NCI-H187 treated with DMSO at 0.1 percent for 48 hours (cell line): ENCODE results near the gene MAML1.
A peak's percentile ranks its signal among the peaks of the same experiment; 100 is the strongest.

Experiments used
- DNase-seq: peaks from one replicate; lab custom pipeline; 2025; lab: John Stamatoyannopoulos, UW

The MAML1 gene

DNA sequence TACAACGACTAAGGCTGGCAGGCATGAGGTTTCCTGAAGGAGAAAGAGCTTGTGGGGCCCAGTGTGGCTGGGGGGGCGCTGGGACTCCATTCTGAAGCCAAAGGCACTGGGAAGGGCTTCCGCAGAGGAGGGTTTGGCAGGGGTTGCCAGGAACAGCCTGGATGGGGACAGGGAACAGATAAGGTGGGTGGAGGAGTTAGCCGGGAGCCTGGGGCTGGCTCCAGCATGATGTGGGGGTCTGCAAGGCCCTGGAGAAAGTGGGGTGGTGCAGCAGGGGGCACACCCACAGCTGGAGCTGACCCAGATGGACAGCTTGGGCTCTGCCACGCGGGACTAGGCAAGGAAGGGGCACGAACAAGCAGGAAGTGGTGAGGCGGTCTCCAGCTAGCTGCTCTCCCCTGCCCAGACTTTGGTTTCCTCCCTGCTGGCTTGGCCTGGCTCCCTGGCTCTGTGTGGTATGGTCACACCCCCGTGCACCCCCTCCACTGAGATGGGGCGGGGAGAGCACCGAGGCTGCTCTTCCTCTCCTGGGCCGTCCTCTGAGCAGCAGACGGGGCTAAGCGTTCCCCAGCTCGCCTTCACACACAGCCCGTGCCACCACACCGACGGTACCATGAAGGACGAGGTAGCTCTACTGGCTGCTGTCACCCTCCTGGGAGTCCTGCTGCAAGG is 61.0 kb downstream of the MAML1 start, which contains the start of gene LTC4S:
Gene LTC4S, plus strand, starts transcription at position 519 of the 672 bp plus-strand sequence. Its CDS starts 95 bp downstream, at position 614.
- no peak for DNase-seq

DNA sequence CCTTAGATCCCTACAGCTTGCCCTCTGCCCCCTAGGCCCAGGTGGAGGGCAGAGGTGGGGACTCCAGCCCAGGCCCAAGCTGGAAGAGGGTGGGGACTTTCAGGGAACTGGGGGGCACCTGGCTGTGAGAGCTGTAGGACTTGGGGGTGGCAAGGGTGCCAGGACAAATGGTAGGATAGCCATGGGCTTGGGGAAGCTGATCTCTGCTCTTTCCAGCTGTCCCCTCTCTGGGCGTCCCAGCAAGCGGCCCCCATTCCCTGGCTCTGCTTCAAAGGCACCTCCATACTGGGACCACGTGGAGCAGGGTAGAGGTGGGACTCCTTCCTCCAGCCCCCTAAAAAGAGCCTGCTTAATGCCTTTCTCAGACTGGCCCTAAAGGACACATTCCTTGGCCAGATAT is 61.5 kb downstream of the MAML1 start:
- no peak for DNase-seq

DNA sequence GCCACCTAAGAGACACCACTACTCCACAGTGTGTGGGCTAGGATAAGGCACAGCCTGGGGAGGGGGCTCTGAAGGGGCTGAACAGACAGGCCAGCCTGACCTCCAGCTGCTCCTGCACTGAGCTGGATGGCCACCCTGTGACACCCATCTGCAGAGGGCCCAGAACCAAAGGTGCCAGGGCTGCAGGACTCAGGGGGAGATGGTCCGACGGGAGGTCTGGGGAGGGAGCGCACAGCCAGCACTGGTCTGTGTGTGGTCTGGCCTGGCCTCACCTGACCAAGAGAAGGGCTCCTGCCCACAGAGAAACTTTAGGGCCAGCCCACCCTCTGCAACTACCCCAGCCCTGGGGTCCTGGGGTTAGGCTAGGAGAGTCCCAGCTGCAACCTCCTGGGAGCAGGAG is 62.0 kb downstream of the MAML1 start:
- no peak for DNase-seq

DNA sequence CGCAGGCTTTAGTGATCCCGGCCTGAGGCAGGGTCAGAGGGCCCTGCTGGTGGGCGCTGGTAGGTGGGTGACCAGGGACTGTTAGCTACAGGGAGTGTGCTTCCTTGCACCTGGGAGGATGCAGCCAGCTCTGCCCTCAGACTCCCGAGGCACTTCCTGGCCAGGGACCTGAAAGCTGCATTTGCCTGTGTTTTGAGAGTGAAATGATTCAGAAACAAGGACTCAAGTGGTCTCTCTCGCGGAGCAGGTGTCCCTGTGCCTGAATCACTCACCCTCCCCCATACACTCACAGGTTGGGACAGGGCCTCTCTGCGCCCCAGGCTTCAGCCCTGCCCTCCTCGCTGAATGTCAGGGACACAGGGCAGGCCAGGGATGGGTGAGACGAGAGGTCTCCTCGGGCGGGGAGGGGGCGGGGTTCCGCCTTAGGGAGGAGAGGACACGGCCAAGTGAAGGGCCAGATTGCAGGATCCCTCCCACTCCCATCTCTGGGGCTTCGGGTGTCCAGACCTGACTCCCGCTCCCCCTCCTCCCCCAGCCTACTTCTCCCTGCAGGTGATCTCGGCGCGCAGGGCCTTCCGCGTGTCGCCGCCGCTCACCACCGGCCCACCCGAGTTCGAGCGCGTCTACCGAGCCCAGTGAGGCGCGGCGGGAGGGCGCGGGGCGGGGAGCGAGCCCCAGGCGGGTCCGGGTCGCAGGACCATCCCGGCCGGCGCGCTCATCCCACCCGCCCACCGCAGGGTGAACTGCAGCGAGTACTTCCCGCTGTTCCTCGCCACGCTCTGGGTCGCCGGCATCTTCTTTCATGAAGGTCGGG is 62.6 kb downstream of the MAML1 start:
- DNase-seq = no peak

DNA sequence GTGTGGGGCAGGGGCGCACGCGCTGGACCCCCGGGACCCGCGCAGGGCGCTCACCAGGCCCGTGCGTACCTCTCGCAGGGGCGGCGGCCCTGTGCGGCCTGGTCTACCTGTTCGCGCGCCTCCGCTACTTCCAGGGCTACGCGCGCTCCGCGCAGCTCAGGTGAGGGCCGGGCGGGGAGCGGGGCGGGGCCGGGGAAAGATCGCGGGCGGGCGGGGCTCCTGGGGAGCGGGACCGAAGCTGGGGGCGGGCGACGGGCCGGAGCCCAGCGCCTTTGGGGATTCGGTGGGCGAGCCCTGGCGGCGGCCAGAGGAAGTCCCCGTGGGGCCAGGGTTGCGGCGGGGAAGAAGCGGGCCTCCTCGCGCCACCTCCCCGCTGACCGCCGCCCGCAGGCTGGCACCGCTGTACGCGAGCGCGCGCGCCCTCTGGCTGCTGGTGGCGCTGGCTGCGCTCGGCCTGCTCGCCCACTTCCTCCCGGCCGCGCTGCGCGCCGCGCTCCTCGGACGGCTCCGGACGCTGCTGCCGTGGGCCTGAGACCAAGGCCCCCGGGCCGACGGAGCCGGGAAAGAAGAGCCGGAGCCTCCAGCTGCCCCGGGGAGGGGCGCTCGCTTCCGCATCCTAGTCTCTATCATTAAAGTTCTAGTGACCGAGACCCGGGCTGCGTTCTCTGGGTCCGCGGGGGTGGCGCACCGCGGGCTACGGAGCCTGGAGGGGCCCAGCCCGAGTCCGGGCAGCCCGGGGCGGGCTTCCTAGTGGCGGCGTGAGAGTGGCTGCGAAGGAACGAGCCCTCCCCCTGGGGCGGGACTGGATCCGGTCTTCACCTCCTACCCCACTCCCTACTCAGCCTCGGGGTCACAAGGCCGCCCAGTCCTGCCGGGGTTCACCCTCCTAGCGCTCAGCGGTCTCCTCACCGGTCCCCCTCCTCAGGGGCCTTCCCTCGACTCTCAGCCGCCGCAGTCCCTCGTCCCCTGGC is 63.5 kb downstream of the MAML1 start:
- no peak for DNase-seq

DNA sequence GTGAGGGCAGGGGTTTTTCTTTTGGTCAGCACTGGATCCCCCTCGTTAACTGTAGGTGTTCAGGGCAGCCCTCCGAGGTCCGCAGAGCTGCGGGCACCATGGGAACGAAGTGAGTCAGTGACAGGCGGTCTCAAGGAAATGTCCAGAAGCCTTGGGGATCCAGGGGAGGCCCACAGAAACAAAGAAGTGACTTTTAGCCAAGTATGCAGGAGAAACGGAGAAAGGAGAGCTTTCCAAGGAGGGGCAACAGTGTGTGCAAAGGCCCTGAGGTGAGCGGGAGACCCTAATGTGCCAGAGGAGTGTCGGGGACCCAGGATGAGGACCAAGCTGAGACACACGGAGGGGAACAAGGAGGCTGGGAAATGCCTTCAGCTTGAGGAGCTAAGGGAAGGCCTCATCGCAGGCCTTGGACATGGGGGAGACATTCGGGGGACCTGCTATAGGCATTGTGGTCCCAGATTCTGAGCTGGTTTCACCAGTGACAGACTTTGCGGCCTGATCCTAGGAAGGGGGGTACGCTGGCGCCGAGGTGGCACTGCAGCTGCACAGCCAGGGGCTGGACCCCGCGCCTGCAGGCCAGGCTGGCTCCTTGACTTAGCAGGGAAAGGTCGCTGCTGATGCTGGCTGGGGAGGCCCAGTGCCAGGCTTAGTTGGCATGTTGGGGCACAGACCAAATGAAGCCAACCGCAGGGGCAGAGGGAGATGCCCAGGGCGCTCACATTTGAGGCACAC is 64.4 kb downstream of the MAML1 start:
- no peak for DNase-seq

DNA sequence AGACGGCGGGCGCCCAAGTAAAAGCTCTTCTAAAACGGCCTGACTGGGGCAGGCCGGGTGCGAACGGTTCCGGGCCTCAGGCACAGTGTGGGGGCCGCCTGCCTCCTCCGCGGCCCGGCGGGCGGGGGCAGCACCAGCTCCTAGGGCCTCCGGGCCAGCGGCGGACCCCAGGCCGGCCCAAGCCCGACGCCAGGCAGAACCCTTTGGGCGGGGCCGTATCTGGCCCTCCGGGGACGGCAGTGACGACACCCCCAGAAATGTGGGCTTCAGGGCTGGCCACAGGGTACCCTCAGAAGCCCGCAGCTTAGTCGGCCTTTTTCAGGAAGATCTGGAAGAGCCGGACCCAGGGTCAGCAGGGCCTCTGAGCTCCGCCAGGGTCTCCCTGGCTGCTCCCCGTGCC is 65.1 kb downstream of the MAML1 start:
- no peak for DNase-seq

DNA sequence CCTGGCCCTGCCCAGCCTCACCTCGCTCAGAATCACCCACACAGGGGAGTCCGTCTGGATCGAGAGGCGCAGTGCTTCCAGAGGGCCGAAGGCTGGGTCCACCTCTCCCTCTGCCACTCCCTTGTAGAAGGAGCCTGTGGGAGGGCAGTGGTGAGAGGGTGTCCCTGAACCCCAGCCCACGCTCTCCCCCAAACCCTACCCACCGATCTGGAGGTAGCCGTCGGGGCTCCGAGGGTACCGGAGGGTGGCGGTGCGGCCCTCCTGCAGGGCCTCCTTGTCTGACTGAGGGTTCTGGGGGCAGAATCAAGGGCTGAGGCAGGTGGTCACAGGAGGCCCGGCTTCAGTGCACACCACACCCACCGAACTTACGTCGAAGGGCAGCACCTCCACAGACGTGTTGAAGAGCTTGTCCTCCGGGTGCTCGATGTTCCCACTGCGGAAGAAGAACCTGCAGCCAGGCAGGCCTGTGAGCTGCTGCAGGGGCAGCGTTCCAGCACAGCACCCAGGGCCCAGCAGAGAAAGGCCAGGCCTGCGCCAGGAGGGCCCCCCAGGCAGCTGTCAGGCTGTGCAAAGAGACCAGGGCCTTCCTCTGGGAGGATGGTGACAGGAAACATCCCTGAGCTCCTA is 65.6 kb downstream of the MAML1 start:
- no peak for DNase-seq

DNA sequence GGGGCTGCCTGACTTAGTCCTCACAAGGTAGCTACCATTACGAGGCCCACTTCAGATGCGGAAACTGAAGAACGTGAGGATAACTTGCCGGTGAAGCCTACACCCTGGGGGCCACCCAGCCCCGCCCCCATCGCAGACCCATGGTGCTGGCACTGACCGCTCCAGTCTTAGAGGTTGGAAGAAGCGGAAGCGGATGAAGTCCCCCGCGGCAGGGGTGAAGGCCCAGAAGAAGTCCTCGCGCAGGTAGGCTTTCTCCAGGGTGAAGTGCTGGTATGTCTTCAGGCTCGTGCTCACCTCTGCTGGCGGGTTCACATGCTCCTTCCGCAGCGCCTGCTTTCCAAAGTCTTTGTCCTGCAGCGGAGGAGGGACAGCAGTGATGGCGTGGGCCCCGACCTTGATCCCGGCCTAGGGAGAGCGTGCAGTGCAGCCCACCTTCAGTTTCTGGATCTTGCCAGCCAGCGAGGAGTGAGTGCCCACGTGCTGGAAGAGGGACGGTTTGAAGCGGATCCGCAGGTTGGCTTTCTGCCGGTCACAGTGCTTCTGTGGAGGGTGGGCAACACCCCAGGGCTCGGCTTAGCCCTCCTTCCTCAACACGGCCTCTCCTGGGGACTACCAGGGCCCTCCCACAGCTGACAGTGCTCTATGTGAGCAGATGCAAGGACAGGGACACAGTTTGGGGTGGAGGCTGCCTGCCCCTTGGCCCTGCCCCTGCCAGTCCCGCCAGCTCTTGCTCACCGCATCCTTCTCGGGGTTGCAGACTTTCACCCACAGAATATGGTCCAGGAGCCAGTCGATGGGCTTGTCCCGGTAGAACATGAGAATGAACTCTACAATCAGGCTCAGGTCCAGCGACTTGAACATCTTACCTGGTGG is 66.4 kb downstream of the MAML1 start:
- no peak for DNase-seq

DNA sequence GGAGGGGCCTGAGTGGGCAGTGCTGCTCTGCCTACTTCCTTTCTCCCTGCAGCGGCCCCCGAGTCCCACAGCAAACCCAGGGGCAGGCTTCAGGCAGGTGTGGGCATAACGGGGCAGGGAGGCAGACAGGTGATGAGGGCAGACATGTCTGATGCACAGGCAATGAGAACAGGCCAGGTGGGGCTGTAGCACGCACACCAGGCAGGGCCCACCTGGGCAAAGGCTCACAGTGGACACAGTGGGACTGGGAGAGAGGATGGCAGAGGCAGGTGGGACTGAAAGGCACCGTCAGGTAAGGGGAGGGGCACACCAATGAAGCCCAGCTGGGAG is 67.0 kb downstream of the MAML1 start:
- no peak for DNase-seq

DNA sequence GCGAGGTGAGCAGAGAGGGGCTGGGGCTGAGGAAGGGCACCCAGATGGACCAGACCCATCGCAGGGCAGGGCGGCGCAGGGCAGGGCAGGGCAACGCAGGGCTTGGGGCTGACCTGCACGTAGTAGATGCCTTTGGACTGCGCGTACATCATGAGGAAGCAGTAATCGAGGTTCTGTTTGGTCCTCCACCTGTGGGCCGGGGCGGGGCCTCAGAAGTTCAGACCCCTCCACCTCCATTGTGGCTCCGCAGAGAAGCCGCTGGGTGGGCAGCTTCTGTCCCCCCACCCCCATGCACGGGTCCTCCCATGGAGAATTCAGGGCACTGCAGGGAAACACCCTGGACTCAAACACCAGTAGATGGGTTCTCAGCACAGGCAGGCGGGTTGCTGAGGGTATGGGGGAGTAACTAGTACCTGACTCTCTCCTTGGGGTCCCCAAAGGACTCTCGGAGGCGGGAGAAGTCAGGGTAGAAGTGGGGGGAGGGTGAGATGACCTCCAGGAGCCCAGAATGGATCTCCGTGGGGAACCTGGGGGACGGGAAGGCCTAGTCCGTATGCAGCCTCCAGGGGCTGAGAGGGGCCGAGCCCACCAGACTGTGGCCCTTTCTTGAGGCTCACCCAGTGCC is 67.6 kb downstream of the MAML1 start:
- DNase-seq = no peak

DNA sequence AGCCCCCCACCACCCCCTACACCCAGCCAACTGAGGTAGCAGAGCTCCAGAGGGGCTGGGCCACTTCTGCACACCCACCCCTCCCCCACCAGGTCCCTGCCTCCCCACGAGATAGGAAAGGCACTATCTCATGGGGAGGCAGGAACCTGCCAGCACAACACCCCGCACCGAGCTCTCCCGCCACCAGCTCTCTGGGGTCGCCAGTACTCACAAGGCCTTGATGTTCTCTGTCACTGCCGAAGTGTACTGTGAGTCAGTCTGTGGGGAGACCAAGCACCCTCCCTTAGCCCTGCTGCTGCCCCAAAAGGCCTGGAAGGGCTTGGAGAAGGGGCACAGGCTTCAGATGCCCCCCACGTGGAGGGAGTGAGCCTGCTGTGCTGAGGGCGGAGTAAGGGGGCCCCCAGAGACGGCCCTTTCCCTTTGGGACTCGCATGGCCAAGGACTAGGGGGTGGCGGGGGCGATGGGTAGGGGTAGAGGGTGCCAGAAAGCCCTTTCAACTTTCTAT is 68.1 kb downstream of the MAML1 start:
- no peak for DNase-seq

DNA sequence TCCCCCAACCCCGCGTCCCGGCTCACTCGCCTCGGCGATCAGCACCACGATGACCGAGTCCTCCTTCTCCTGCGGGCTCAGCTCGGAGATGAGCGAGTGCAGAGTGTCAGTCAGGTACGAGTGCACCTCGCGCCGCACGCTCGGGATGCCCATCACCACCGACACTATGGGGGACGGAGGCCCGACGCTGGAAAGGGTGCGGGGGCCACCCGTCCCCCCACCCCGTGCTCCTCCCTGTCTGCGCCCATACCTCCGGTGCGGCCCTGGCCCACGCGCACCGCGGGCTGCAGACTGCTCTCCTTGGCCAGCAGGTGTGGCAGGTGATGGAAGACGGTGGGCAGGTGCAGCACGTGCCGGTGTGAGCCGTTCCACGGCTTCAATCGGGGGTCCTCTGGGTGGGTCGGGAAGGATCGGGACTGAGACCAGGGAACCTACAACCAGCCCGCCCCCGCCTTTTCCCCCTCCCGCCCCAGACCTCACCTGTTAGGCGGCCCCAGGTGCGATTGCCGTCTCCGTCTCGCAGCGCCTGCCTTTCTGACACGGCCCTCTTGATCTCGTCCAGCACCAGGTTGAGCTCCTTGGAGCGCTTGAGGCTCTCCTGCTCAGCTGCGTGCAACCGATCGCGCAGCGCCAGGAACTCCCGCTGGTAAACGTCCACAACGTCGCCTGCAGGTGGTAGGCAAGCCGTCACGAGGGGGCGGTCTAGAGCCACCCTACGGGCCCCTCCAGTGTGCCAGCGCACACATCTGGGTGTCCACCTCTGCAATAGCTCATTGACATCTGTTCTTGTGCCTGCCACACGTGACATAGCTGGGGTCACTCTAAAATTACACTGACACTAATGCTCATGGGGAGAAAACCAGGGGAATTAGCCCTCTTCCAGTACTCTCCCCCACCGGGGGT is 68.9 kb downstream of the MAML1 start:
- peak; percentile 33 for DNase-seq

DNA sequence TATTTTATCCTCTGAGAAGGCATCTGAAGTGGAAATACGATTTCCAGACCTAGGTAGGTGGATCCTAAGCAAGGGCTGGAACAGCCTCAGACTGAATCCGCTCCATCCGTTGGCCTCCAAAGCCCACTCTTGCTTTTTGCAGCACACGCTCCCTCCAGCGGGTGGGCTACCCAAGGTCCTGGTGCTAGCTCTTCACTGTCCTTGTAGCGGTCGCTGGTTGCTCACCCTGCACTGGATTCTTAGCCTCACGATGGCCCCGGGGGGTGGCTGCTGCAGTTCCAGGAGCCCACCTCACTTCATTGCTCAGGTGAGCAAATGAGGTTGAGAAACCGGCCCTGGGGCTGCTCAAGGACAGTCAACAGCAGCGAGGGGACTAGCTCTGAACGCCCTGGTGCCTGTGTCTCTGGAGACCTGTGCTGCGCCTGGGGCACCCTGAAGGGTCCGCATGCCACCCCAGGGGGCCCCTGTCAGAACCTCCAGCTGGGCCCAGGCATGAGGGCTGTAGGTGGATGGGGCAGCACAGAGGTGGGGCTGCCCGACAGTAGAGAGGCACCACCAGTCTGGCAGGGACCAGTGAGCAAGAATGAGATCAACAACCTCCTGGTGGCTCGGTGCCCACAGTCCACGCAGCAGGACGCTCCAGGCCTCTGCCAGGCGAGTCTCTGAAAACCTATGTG is 69.7 kb downstream of the MAML1 start:
- no peak for DNase-seq

DNA sequence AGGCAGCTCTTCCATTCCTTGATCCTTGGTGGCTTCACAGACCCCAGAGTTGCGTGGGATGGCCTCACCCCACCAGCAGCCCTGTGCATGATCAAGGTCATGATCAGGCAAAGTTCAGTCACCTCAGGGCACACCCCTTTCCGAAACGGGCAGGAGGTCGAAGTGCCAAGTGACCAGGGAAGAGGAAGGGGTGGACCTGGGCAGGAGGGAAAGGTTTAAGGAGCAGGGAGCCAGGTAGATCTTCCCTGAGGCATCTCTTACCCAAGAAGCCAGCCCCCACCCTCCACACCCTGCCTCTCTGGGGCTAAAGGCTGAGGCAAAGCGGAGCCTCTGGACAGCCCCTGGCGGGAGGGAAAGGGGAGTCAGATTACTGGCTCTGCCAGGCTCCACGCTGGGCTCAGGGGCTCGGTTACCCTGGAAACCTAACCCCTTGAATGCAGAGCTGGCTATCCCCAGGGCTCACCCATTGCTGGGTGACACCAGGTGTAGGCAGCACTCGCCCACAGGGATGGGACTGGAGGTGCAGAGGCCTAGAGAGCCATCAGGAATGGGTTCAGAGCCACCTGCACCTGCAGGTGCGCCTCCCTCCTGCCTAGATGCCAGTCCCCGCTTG is 70.4 kb downstream of the MAML1 start:
- peak; percentile 68 for DNase-seq

DNA sequence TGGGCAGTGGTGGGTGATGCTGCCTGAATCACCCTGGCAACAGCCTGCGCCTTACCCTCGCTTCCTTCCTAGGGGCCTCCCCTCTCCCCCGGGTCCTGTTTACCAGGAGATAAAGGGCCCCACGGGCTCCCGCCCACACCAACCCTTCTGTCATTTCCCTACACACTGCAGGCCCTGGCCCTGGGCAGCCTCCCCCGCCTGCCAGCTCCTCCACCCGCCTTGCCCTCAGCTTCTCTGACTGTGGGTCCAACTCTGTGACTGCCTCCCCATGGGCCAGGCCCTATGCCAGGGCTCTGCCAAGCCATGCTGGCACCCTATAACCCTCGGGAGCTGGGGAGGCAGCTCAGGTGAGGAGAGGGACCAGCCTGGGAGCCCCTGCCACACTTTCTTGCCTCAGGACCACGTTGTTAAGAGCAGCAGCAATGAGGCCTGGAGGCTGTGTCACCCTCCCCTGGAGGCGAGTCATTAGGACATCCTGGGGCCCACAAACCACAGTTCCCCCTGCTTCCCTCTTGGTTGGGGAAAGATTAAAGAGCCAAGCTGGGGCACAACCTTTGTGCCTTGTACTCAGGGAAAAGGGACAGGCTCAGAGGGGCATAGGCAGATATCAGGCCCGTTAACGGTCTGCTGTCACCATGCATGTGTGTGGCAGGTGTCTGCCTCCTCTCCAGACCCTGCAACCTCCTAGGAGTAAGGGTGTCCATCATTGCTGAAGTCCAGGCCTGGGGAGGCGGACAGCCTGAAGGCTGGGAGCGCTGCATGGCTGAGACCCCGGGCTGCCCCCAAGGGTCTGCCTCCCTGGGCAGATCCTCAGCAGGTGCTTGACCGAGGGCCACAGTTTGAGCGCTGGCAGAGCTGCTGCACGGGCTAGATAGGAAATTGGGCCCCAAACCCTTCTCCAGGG is 71.3 kb downstream of the MAML1 start:
- DNase-seq = no peak

DNA sequence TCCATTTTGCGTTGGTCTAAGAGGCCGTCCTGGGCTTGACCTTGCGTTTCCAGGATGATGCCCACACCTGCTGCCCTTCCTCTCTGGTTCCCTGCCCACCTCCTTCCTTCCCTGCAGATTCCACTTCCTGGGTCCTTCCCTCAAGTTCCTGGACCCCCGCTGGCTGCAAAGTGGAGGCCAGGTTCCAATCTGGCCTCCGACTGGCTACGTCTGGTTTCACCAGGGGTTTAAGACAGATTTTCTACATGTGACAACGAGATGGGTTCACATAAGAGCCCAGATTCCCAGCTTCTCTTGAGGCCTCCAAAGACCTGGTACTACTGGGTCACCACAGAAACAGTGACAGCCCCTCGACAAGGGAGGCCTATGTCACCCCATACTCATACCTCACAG is 71.9 kb downstream of the MAML1 start:
- DNase-seq = no peak
